Stomach (tissue), 9 donors: ENCODE results near the gene ZW10. TPM values are rescaled to one million over a fixed set of nuclear protein-coding genes. Genes with fewer than 3 reads are reported as not detected.

Experiments used
- DNase-seq, 2 donors: peaks; one replicate each; pipeline versions ENCODE4 v3.0.0 to v3.0.0-alpha.2; 2013 to 2019
- H3K27ac ChIP-seq, 5 donors: fragments of 200-600 bp in 4 of 5; sonication (generic) in 4 of 5; one replicate each; pipeline ENCODE4 v1.5.1; 2013 to 2019; ENCODE audit warnings: mild to moderate bottlenecking in 1 of 5, moderate library complexity in 1 of 5
- H3K27me3 ChIP-seq, 3 donors: fragments of 200-600 bp; sonication (generic); one replicate each; pipeline ENCODE4 v1.5.1; 2017 to 2019; ENCODE audit warnings: mixed run types in 1 of 3
- H3K36me3 ChIP-seq, 4 donors: fragments of 200-600 bp; sonication (generic); 1 replicate in 3 of 4; 2 replicates in 1 of 4; pipeline ENCODE4 v1.5.1; 2016 to 2019
- H3K4me1 ChIP-seq, 4 donors: fragments of 200-600 bp; sonication (generic); one replicate each; pipeline ENCODE4 v1.5.1; 2016 to 2019
- H3K4me3 ChIP-seq, 4 donors: fragments of 200-600 bp; sonication (generic) in 3 of 4; one replicate each; pipeline ENCODE4 v1.5.1; 2016 to 2019; ENCODE audit warnings: mild to moderate bottlenecking in 1 of 4
- H3K9me3 ChIP-seq, 4 donors: fragments of 200-600 bp; sonication (generic); one replicate each; pipeline ENCODE4 v1.5.1; 2016 to 2019
- CTCF ChIP-seq, 7 experiments: fragments of 450-650 bp in 4 of 7; fragments of 200-600 bp in 3 of 7; sonication (generic) in 3 of 7; IDR thresholded peaks; one replicate each; pipeline ENCODE4 v1.5.1; 2016 to 2019; ENCODE audit warnings: antibody characterized with exemption in 7 of 7, control low read depth in 2 of 7, mild to moderate bottlenecking in 1 of 7
- EP300 ChIP-seq: sonication (generic); formaldehyde crosslinking; IDR thresholded peaks from one replicate; pipeline ENCODE4 v1.6.1; 2017; ENCODE audit warnings: antibody characterized with exemption
- POLR2A ChIP-seq, 4 donors: fragments of 450-650 bp; IDR thresholded peaks; one replicate each; pipeline ENCODE4 v1.6.1; 2016; ENCODE audit warnings: antibody characterized with exemption in 4 of 4, control low read depth in 2 of 4, mild to moderate bottlenecking in 1 of 4, moderate library complexity in 1 of 4
- POLR2AphosphoS5 ChIP-seq, 3 donors: sonication (generic); formaldehyde crosslinking; IDR thresholded peaks; one replicate each; pipeline ENCODE4 v1.6.1; 2016; ENCODE audit warnings: antibody characterized with exemption in 3 of 3
- WGBS, 5 donors: extraction: QIAGEN DNeasy Blood & Tissue Kit in 3 of 5; methylation state at CpG; one replicate each; pipeline versions ENCODE4 v1.1.5 to v1.1.7; 2013 to 2018; 5-methylcytosine and 5-hydroxymethylcytosine counted together
- intact Hi-C: fragments of 100-400 bp; cut with DNase I; formaldehyde crosslinking; loops from one replicate; pipeline ENCODE4 v1.15.1; 2023; ENCODE audit warnings: low total_unique reads
- polyA plus RNA-seq, 3 donors: library from polyadenylated mRNA; stranded (reverse); fragments of 200-250 nt; gene quantifications; one replicate each; pipeline ENCODE4 v1.2.3, GENCODE V29; 2013
- total RNA-seq, 5 donors: library from RNA; depleted of rRNA; stranded (reverse); fragments of >200 nt; gene quantifications; one replicate each; pipeline versions ENCODE4 v1.1.0 to v1.2.3, GENCODE V29; 2014 to 2016
- donor health status: healthy with polysubstance abuse.
- donor health status: Bipolar disorder and iron deficiency.
- donor health status: healthy.

The ZW10 gene
- total and polyA plus RNA-seq, 8 donors, result 0.58 to 22.0 (median 5.8) TPM

GRCh38 chr11:113693030-113693429 is 80.5 kb downstream of the ZW10 start:
- 92 to 97% (median 95%) methylated on average over 13 of the region's 13 CpGs for WGBS, 5 donors
- peaks cover 0 to 20% (median 0%) of the 10 kb centered on the region in 4 donors for H3K36me3 ChIP-seq
- no peaks in the 10 kb centered on the region for H3K9me3 ChIP-seq
- no peak overlapping the region for H3K27ac ChIP-seq
- H3K4me1 ChIP-seq, result peaks cover 0 to 22% (median 4%) of the 10 kb centered on the region in 4 donors
- H3K4me3 ChIP-seq, result no peak overlapping the region
- intact Hi-C loops, result no loop called here
- TF ChIP-seq POLR2AphosphoS5 (IDR thresholded peaks at IDR 0.05) (no peak), EP300 (no peak), POLR2A (IDR thresholded peaks at IDR 0.05) (no peak), CTCF (IDR thresholded peaks at IDR 0.05) (no peak)
- no peaks in the 10 kb centered on the region for H3K27me3 ChIP-seq
- no peak for DNase-seq

GRCh38 chr11:113690619-113691569 is 82.6 kb downstream of the ZW10 start:
- no peaks in the 10 kb centered on the region for H3K9me3 ChIP-seq
- TF ChIP-seq CTCF (IDR thresholded peaks at IDR 0.05), result peak in 1 of 7 experiments; percentile 13
- peak in 1 of 3 donors; percentile 38 for TF ChIP-seq POLR2AphosphoS5 (IDR thresholded peaks at IDR 0.05)
- TF ChIP-seq EP300, result no peak
- no peak for TF ChIP-seq POLR2A (IDR thresholded peaks at IDR 0.05)
- 58 to 84% (median 68%) methylated on average over 8 to 15 of the region's 15 CpGs for WGBS, 5 donors
- peaks cover 0 to 7% (median 0%) of the 10 kb centered on the region in 4 donors for H3K4me1 ChIP-seq
- DNase-seq, result peak; percentile 75 to 88
- H3K27ac ChIP-seq, result peak overlapping the region in 2 of 5 donors; percentile 33 to 41
- H3K27me3 ChIP-seq, result no peaks in the 10 kb centered on the region
- no peak overlapping the region for H3K4me3 ChIP-seq
- intact Hi-C loops, result no loop called here
- H3K36me3 ChIP-seq, result peaks cover 0 to 10% (median 0%) of the 10 kb centered on the region in 4 donors

- intact Hi-C loops, result no loop called here
- Histone ChIP-seq H3K9me3 (no peaks in the 10 kb centered on the region), H3K36me3 (peaks cover 0 to 4% (median 0%) of the 10 kb centered on the region in 4 donors), H3K4me3 (no peak overlapping the region), H3K4me1 (peaks cover 0 to 7% (median 0%) of the 10 kb centered on the region in 4 donors), H3K27me3 (no peaks in the 10 kb centered on the region), H3K27ac (peak overlapping the region in 1 of 5 donors; percentile 41)
- DNase-seq, result no peak
- TF ChIP-seq CTCF (IDR thresholded peaks at IDR 0.05) (no peak), POLR2A (IDR thresholded peaks at IDR 0.05) (no peak), POLR2AphosphoS5 (IDR thresholded peaks at IDR 0.05) (no peak), EP300 (no peak)
- 86 to 93% (median 91%) methylated on average over 14 to 19 of the region's 19 CpGs for WGBS, 5 donors
Measured at GRCh38 chr11:113689768-113690618, 83.5 kb downstream of the ZW10 start.
